HG02943 (cell line): ENCODE measurements around the gene SUGP2.

Experiments used
- ATAC-seq: cut with Tn5 transposase; IDR thresholded peaks from one replicate; pipeline ENCODE4 v1.9.1; 2021; ENCODE audit warnings: mild to moderate bottlenecking, low read depth, moderate library complexity; ENCODE audit not compliant: unreplicated experiment

SUGP2 gene

GRCh38 chr19:18995804-18996241 is 37.5 kb downstream of the SUGP2 start:
- ATAC-seq: no peak

GRCh38 chr19:18993115-18993514 is 40.2 kb downstream of the SUGP2 start:
- ATAC-seq: no peak

GRCh38 chr19:18992696-18993095 is 40.6 kb downstream of the SUGP2 start:
- no peak for ATAC-seq

- no peak for ATAC-seq
These were observed 41.8 kb downstream of the SUGP2 start for GRCh38 chr19:18991468-18991867.

- no peak for ATAC-seq
These were observed 42.3 kb downstream of the SUGP2 start for GRCh38 chr19:18991006-18991405.

GRCh38 chr19:18990128-18990708 is 43.1 kb downstream of the SUGP2 start:
- ATAC-seq: no peak

GRCh38 chr19:18989316-18989715 is 44.0 kb downstream of the SUGP2 start:
- ATAC-seq: no peak

GRCh38 chr19:18987456-18987855 is 45.9 kb downstream of the SUGP2 start:
- ATAC-seq: no peak

- no peak for ATAC-seq
These were observed 48.1 kb downstream of the SUGP2 start for GRCh38 chr19:18985257-18985656.

- ATAC-seq: no peak
These were observed 49.1 kb downstream of the SUGP2 start for GRCh38 chr19:18984251-18984650.

- ATAC-seq: no peak
These were observed 50.6 kb downstream of the SUGP2 start for GRCh38 chr19:18982669-18983068.

GRCh38 chr19:18980432-18981020 is 52.8 kb downstream of the SUGP2 start:
- no peak for ATAC-seq

- no peak for ATAC-seq
These were observed 54.7 kb downstream of the SUGP2 start for GRCh38 chr19:18978616-18979015.

- no peak for ATAC-seq
These were observed 57.4 kb downstream of the SUGP2 start for GRCh38 chr19:18975869-18976268.

- ATAC-seq: no peak
These were observed 58.3 kb downstream of the SUGP2 start for GRCh38 chr19:18975011-18975410.

GRCh38 chr19:18972851-18973250 is 60.5 kb downstream of the SUGP2 start:
- ATAC-seq: no peak

- no peak for ATAC-seq
These were observed 61.0 kb downstream of the SUGP2 start for GRCh38 chr19:18972301-18972811.

- ATAC-seq: no peak
These were observed 63.2 kb downstream of the SUGP2 start for GRCh38 chr19:18969931-18970659.

- ATAC-seq: no peak
These were observed 65.8 kb downstream of the SUGP2 start for GRCh38 chr19:18967358-18968146.

GRCh38 chr19:18966307-18966706 is 67.0 kb downstream of the SUGP2 start:
- ATAC-seq: no peak

- no peak for ATAC-seq
These were observed 69.2 kb downstream of the SUGP2 start for GRCh38 chr19:18964121-18964520.
